ENCODE results near the gene PLD1. TPM values are rescaled to one million over a fixed set of nuclear protein-coding genes. Genes with fewer than 3 reads are reported as not detected.

PLD1 gene
- total and polyA plus RNA-seq, 4 donors = 4.9 to 31.5 (median 18.6) TPM

- H3K36me3 ChIP-seq (ENCODE audit: control insufficient read depth in 4 of 4, insufficient read depth in 3 of 4, low read depth in 1 of 4, low read length in 3 of 4) = peaks cover 0 to 3% (median under 1%) of the 10 kb centered on the region in 4 donors
- H3K4me1 ChIP-seq (ENCODE audit: control insufficient read depth in 4 of 4, insufficient read depth in 4 of 4, low read length in 3 of 4) = peaks cover 1 to 21% (median 10%) of the 10 kb centered on the region in 4 donors
- 37% methylated on average over 6 of the region's 6 CpGs for WGBS
- no peaks in the 10 kb centered on the region for H3K9me3 ChIP-seq (ENCODE audit: control insufficient read depth in 4 of 4, low read length in 3 of 4)
- no peaks in the 10 kb centered on the region for H3K27me3 ChIP-seq (ENCODE audit: control insufficient read depth in 4 of 4, insufficient read depth in 4 of 4, low read length in 3 of 4)
- no peak for DNase-seq (ENCODE audit: low spot score)
- no peak overlapping the region for H3K27ac ChIP-seq (ENCODE audit: low read depth in 1 of 2, low read length in 2 of 2)
- no peak overlapping the region for H3K9ac ChIP-seq (ENCODE audit: low read depth in 1 of 2, low read length in 2 of 2)
- H3K4me3 ChIP-seq (ENCODE audit: low read depth in 1 of 3, low read length in 3 of 3) = no peak overlapping the region
- peak; percentile 43 to 76 for TF ChIP-seq HNF4A (conservative IDR thresholded peaks at IDR 0.05)
- TF ChIP-seq HNF4G (IDR thresholded peaks at IDR 0.05) = no peak
- TF ChIP-seq FOXA1 (IDR thresholded peaks at IDR 0.05) = no peak
- TF ChIP-seq JUND (IDR thresholded peaks at IDR 0.05) = peak in 1 of 2 donors; percentile 34
- TF ChIP-seq RXRA (IDR thresholded peaks at IDR 0.05) = peak; percentile 36 to 78
- no peak for TF ChIP-seq TAF1 (conservative IDR thresholded peaks at IDR 0.05)
- TF ChIP-seq GABPA (IDR thresholded peaks at IDR 0.05 in 1 of 2, conservative IDR thresholded peaks at IDR 0.05 in 1 of 2) = no peak
- TF ChIP-seq NR2F2 (IDR thresholded peaks at IDR 0.05) = no peak
- TF ChIP-seq ATF3 (IDR thresholded peaks at IDR 0.05) = no peak
- peak; percentile 29 for TF ChIP-seq REST (IDR thresholded peaks at IDR 0.05)
- peak; percentile 35 for TF ChIP-seq MAX (IDR thresholded peaks at IDR 0.05)
- TF ChIP-seq CTCF (IDR thresholded peaks at IDR 0.05; ENCODE audit: low read depth, low read length, missing input control) = no peak
- peak; percentile 24 to 43 for TF ChIP-seq RAD21 (IDR thresholded peaks at IDR 0.05)
- peak; percentile 42 for TF ChIP-seq YY1 (IDR thresholded peaks at IDR 0.05)
- peak; percentile 61 for TF ChIP-seq FOXA2 (IDR thresholded peaks at IDR 0.05)
- no peak for TF ChIP-seq EGR1 (IDR thresholded peaks at IDR 0.05; ENCODE audit: low read depth in 2 of 2)
- no peak for TF ChIP-seq SP1 (IDR thresholded peaks at IDR 0.05)
- TF ChIP-seq ZBTB33 (IDR thresholded peaks at IDR 0.05) = no peak
Measured at GRCh38 chr3:171696805-171697204, 113.5 kb downstream of the PLD1 start.
